Brain microvascular endothelial cell (primary cell): Measurements from ENCODE around the gene TAF6.

Source experiments
- DNase-seq: peaks from one replicate; pipeline ENCODE4 v3.0.0-alpha.2; 2020
- H3K27ac ChIP-seq: fragments of 250-450 bp; sonication (Bioruptor Pico); 2 replicates; pipeline ENCODE4 v1.5.1; 2020; ENCODE audit warnings: mild to moderate bottlenecking, moderate library complexity
- H3K27me3 ChIP-seq: fragments of 250-450 bp; sonication (Bioruptor Pico); replicated peaks from 2 replicates; pipeline ENCODE4 v1.5.1; 2020; ENCODE audit warnings: mild to moderate bottlenecking
- H3K36me3 ChIP-seq: fragments of 250-450 bp; sonication (Bioruptor Pico); replicated peaks from 2 replicates; pipeline ENCODE4 v1.5.1; 2020; ENCODE audit warnings: mild to moderate bottlenecking
- H3K4me3 ChIP-seq: 2 replicates; pipeline ENCODE4 v1.5.1; 2011; ENCODE audit warnings: low read depth, mild to moderate bottlenecking, control low read depth, low read length, moderate library complexity
- in situ Hi-C: cut with HindIII; loops from 2 replicates; pipeline ENCODE4 v1.10.0; 2017; ENCODE audit warnings: low sequenced_read_pairs, low pct_ligation_motif_present
- TF ChIP-seq, protein P1 (sequence below): IDR thresholded peaks from 2 replicates; pipeline ENCODE4 v1.5.1; 2011; ENCODE audit warnings: low read depth, mild to moderate bottlenecking, moderate library complexity, low read length, control low read depth, inconsistent platforms; ENCODE audit errors: missing control alignments

The TAF6 gene

DNA sequence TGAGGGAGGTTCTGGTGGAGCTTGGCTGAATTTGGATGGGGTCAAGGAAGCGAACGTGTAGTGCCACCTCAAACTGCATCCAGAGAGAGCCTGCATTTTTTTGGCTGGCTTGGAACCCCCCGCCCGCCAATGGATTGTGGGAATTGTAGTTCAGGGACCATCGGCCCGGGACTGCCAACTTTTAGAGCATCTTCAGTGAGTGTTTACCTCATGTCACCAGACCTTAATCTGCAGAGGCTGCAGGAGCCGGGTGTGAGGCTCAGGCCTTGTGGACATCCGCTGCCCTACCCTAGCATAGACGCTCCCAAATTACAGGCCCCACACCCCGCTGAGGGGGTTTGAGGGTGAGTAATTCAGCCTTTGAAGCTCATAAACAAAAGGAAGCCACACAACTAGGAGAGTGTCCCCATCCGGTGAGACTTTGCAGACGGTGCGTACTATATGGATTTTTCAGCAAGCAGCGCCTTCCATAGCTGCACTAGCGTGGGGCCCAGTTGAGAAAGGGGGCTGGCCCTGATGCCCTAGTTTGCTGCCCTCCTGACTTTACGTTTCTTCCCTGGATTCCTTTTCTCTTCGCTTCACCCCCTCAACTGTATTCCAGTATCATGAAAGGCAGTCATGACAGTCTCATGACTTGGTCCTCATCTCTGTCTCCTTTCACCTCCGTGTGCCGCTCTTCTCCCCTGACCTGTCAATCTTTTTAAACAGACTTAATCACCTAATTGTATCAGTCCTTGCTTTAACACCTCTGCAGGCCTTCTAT, 993 bp upstream of the TAF6 start:
- Histone ChIP-seq H3K4me3 (peak overlapping the region; percentile 91), H3K27me3 (no peaks in the 10 kb centered on the region), H3K27ac (peak overlapping the region; percentile 98), H3K36me3 (no peaks in the 10 kb centered on the region)
- peak; percentile 55 for DNase-seq
- TF ChIP-seq, protein P1, sequence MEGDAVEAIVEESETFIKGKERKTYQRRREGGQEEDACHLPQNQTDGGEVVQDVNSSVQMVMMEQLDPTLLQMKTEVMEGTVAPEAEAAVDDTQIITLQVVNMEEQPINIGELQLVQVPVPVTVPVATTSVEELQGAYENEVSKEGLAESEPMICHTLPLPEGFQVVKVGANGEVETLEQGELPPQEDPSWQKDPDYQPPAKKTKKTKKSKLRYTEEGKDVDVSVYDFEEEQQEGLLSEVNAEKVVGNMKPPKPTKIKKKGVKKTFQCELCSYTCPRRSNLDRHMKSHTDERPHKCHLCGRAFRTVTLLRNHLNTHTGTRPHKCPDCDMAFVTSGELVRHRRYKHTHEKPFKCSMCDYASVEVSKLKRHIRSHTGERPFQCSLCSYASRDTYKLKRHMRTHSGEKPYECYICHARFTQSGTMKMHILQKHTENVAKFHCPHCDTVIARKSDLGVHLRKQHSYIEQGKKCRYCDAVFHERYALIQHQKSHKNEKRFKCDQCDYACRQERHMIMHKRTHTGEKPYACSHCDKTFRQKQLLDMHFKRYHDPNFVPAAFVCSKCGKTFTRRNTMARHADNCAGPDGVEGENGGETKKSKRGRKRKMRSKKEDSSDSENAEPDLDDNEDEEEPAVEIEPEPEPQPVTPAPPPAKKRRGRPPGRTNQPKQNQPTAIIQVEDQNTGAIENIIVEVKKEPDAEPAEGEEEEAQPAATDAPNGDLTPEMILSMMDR = no peak
- in situ Hi-C loops = no loop called here

DNA sequence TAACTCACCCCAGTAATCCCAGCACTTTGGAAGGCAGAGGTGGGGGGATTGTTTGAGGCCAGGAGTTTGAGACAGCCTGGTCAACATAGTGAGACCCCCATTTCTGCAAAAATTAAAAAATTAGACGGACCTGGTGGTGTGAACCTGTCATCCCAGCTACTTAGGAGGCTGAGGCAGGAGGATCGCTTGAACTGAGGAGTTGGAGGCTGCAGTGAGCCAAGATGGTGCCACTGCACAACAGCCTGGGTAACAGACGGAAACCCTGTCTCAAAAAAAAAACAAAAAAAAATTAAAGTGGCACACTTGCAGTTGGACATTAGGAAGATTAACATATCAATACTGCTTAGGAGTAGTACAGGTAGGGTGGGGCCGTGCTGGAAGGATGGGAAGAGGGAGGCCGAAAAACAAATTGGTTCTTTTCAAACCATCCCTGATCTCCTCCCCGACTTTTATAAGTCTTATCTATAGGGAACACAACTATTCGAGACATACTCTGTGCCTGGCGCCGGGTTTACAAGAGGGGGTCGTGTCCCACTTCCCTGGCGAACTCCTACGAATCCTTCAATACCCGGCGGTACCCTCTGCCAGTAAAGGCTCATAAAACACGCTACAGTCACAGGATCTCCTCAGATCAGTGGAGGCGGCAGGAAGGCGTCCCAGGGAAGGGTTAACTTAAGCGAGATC, 628 bp downstream of the TAF6 start:
- no peaks in the 10 kb centered on the region for H3K27me3 ChIP-seq
- peaks cover 5% of the 10 kb centered on the region for H3K36me3 ChIP-seq
- peak overlapping the region; percentile 98 for H3K27ac ChIP-seq
- TF ChIP-seq, protein P1 = no peak
- in situ Hi-C loops = no loop called here
- no peak for DNase-seq
- H3K4me3 ChIP-seq = peak overlapping the region; percentile 91

DNA sequence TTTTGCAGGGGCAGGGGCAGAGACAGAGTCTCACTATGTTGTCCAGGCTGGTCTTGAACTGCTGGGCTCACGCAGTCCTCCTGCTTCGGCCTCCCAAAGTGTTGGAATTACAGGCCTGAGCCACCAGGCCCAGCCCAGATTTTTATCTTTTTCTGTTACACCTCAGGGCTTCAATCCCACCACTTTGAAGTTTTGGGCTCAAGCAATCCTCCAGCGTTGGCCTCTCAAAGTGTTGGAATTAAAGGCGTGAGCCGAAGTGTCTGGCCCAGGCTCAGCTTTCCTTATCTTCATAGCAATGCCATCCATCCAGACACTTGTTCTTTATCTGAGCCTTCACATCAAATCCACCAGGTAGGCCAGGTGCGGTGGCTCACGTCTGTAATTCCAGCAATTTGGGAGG, 4.1 kb downstream of the TAF6 start:
- Histone ChIP-seq H3K27ac (no peak overlapping the region), H3K27me3 (no peaks in the 10 kb centered on the region), H3K36me3 (peaks cover 34% of the 10 kb centered on the region), H3K4me3 (no peak overlapping the region)
- TF ChIP-seq, protein P1 = no peak
- DNase-seq = no peak
- in situ Hi-C loops = no loop called here

DNA sequence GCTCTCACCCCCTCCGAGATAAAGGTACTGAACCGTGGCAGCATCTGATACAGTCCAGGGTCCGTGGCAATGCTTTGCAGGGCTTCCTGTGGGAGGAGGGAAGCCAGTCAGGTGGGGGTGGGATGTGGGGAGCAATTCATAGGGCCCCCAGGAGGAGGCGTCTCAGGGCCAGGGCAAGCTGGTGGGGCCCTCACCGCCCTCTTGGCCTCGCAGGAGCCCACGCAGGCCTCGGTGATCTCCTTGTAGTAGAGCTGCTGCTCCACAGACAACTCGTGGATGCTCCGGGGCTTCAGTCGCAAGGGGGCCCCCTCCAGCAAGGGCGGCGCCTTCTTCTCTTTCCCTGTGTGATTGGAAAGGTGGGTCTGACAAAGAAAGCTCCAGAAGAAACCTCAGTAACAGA, 7.2 kb downstream of the TAF6 start:
- peaks cover 45% of the 10 kb centered on the region for H3K36me3 ChIP-seq
- DNase-seq = no peak

DNA sequence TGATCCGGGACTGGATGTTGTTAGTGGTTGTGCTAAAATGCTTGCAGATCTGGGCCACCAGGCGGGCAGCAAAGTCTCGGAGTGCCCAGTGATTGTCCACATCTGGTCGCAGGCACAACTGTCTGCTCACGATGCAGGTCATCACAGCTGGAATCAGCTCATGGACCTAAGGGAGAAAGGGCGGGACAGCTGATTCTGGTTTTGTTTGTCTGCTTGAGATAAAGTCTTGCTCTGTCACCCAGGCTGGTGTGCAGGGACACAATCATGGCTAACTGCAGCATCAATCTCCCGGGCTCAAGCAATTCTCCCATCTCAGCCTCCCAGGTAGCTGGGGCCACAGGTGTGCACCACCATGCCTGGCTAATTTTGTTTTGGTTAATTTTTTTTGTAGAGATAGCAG, 8.0 kb downstream of the TAF6 start:
- H3K4me3 ChIP-seq = no peak overlapping the region
- no peak for DNase-seq
- H3K27me3 ChIP-seq = no peaks in the 10 kb centered on the region
- H3K36me3 ChIP-seq = peaks cover 50% of the 10 kb centered on the region
- TF ChIP-seq, protein P1 = no peak
- in situ Hi-C loops = no loop called here
- no peak overlapping the region for H3K27ac ChIP-seq

More for the DNA sequence above, 7.2 kb downstream of the TAF6 start:
- in situ Hi-C loops = no loop called here
- no peak overlapping the region for H3K27ac ChIP-seq
- H3K27me3 ChIP-seq = no peaks in the 10 kb centered on the region
- no peak overlapping the region for H3K4me3 ChIP-seq
- TF ChIP-seq, protein P1 = no peak
